DOHH2 (cell line): ENCODE results near the gene MAP1LC3C.

ENCODE experiments used
- H3F3A ChIP-seq: fragments of 200-600 bp; sonication (generic), shearing (Covaris generic); 2 replicates; pipeline ENCODE4 v1.6.0; 2016; ENCODE audit warnings: antibody characterized with exemption, mild to moderate bottlenecking; ENCODE audit not compliant: control insufficient read depth, insufficient read depth
- H3K27ac ChIP-seq: fragments of 200-600 bp; sonication (generic); 2 replicates; pipeline ENCODE4 v1.5.1; 2014; ENCODE audit warnings: low read depth, mild to moderate bottlenecking, low read length, moderate library complexity
- H3K27me3 ChIP-seq: fragments of 200-600 bp; sonication (generic); 2 replicates; pipeline ENCODE4 v1.6.1; 2014; ENCODE audit warnings: mild to moderate bottlenecking, low read length, mixed read lengths; ENCODE audit not compliant: control insufficient read depth
- H3K36me3 ChIP-seq: fragments of 200-600 bp; sonication (generic); 2 replicates; pipeline ENCODE4 v1.6.1; 2014; ENCODE audit warnings: mild to moderate bottlenecking, low read length, moderate library complexity, mixed read lengths; ENCODE audit not compliant: control insufficient read depth
- H3K4me1 ChIP-seq: fragments of 200-600 bp; sonication (generic); 2 replicates; pipeline ENCODE4 v1.6.1; 2014; ENCODE audit warnings: mild to moderate bottlenecking, low read length, mixed read lengths; ENCODE audit not compliant: control insufficient read depth
- H3K4me2 ChIP-seq: fragments of 200-600 bp; sonication (generic); 2 replicates; pipeline ENCODE4 v1.6.0; 2014; ENCODE audit warnings: mild to moderate bottlenecking, low read length, moderate library complexity
- H3K4me3 ChIP-seq: fragments of 200-600 bp; sonication (generic); 2 replicates; pipeline ENCODE4 v1.5.1; 2014; ENCODE audit warnings: mild to moderate bottlenecking, low read length, mixed read lengths
- H3K79me2 ChIP-seq: fragments of 200-600 bp; sonication (generic); 2 replicates; pipeline ENCODE4 v1.6.1; 2014; ENCODE audit warnings: mild to moderate bottlenecking, low read length, mixed read lengths; ENCODE audit not compliant: control insufficient read depth
- H3K9me2 ChIP-seq: fragments of 200-600 bp; sonication (generic); replicated peaks from 2 replicates; pipeline ENCODE4 v1.6.1; 2014; ENCODE audit warnings: mild to moderate bottlenecking, low read length, mixed read lengths; ENCODE audit not compliant: control insufficient read depth
- H3K9me3 ChIP-seq: fragments of 200-600 bp; sonication (generic); 2 replicates; pipeline ENCODE4 v1.6.1; 2014; ENCODE audit warnings: antibody characterized with exemption, low read length, mixed read lengths; ENCODE audit not compliant: control insufficient read depth, insufficient read depth
- H4K20me1 ChIP-seq: fragments of 200-600 bp; sonication (generic); 2 replicates; pipeline ENCODE4 v1.6.0; 2014; ENCODE audit warnings: low read depth, mild to moderate bottlenecking, antibody characterized with exemption, low read length, moderate library complexity; ENCODE audit not compliant: control insufficient read depth, insufficient read depth
- CTCF ChIP-seq: fragments of 200-600 bp; sonication (generic); IDR thresholded peaks from one replicate; pipeline ENCODE4 v1.5.1; 2014; ENCODE audit warnings: antibody characterized with exemption, mild to moderate bottlenecking, low read depth, low read length; ENCODE audit not compliant: poor library complexity, severe bottlenecking
- EZH2phosphoT487 ChIP-seq: fragments of 200-600 bp; sonication (generic); IDR thresholded peaks from 2 replicates; pipeline ENCODE4 v1.6.1; 2017; ENCODE audit warnings: borderline replicate concordance, mild to moderate bottlenecking, antibody characterized with exemption, low read length, moderate library complexity, mixed read lengths

The MAP1LC3C gene

GRCh38 chr1:242002072-242002471 is 3.2 kb upstream of the MAP1LC3C start:
- H3K27ac ChIP-seq: no peak overlapping the region

GRCh38 chr1:242000434-242000833 is 1.5 kb upstream of the MAP1LC3C start:
- Histone ChIP-seq H3K79me2 (no peaks in the 10 kb centered on the region), H3K9me2 (no peaks in the 10 kb centered on the region), H3K27ac (no peak overlapping the region), H3K27me3 (no peaks in the 10 kb centered on the region), H3K4me3 (no peak overlapping the region), H4K20me1 (no peaks in the 10 kb centered on the region), H3K36me3 (no peaks in the 10 kb centered on the region), H3K4me2 (no peak overlapping the region), H3K9me3 (no peaks in the 10 kb centered on the region), H3K4me1 (no peaks in the 10 kb centered on the region), H3F3A (no peaks in the 10 kb centered on the region)
- no peak for TF ChIP-seq CTCF
- TF ChIP-seq EZH2phosphoT487: no peak

More at GRCh38 chr1:242002072-242002471, 3.2 kb upstream of the MAP1LC3C start:
- Histone ChIP-seq H3K4me1 (no peaks in the 10 kb centered on the region), H3K36me3 (no peaks in the 10 kb centered on the region), H4K20me1 (no peaks in the 10 kb centered on the region), H3K79me2 (no peaks in the 10 kb centered on the region), H3K27me3 (no peaks in the 10 kb centered on the region), H3F3A (no peaks in the 10 kb centered on the region), H3K4me3 (no peak overlapping the region), H3K9me3 (no peaks in the 10 kb centered on the region), H3K4me2 (no peak overlapping the region), H3K9me2 (no peaks in the 10 kb centered on the region)
- no peak for TF ChIP-seq CTCF
- TF ChIP-seq EZH2phosphoT487: no peak

- Histone ChIP-seq H3K4me3 (no peak overlapping the region), H3K9me2 (no peaks in the 10 kb centered on the region), H3K9me3 (no peaks in the 10 kb centered on the region), H4K20me1 (no peaks in the 10 kb centered on the region), H3K36me3 (no peaks in the 10 kb centered on the region), H3K27ac (no peak overlapping the region), H3K4me2 (peak overlapping the region; percentile 43; the same call in 1 of the 2 replicates), H3F3A (no peaks in the 10 kb centered on the region), H3K4me1 (no peaks in the 10 kb centered on the region), H3K27me3 (no peaks in the 10 kb centered on the region), H3K79me2 (no peaks in the 10 kb centered on the region)
- peak; percentile 66 for TF ChIP-seq CTCF
- TF ChIP-seq EZH2phosphoT487: no peak
Observed at GRCh38 chr1:241998412-241998921, 431 bp downstream of the MAP1LC3C start.
